Renal cortex interstitium (tissue), 11 donors: Measurements from ENCODE around the gene LRRN1. TPM values are rescaled to one million over a fixed set of nuclear protein-coding genes. Genes with fewer than 3 reads are reported as not detected.
"Not testable (repeated sequence)": the region's sequence is repeated elsewhere in the genome, so short reads cannot be mapped to it uniquely, and the experiment has no call there.

Experiments used
- DNase-seq, 11 donors: peaks; one replicate each; pipeline ENCODE4 v3.0.0-alpha.2; 2013; ENCODE audit warnings: low read depth in 9 of 11, low spot score in 4 of 11; ENCODE audit errors: extremely low read depth in 1 of 11
- polyA plus RNA-seq, 3 donors: library from polyadenylated mRNA; unstranded; fragments of 120-200 nt; gene quantifications; one replicate each; pipeline ENCODE4 v1.2.1, GENCODE V29; 2013; ENCODE audit not compliant: insufficient read length in 3 of 3

The LRRN1 gene
- polyA plus RNA-seq, 3 donors, result 19.2 to 23.3 (median 22.6) TPM

DNA sequence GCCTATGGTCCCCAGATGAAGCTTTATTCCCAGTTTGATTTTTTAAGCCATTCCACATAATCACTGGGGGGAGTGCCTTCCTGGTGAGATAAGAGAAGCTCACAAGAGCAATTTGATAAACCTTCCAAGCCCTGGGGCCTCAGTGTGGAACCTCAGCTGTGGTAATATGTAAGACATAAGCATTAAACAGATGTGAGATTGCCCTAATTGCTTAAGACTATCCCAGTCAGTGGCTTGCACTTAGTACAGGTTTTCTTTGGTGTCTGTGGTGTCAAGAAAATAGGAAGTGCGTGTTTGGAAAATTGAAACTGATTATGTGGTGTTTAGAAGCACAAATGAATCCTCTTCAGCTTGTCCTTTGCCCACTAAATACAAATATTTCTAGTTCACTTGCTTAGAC is 54.3 kb downstream of the LRRN1 start:
- DNase-seq, result no peak

DNA sequence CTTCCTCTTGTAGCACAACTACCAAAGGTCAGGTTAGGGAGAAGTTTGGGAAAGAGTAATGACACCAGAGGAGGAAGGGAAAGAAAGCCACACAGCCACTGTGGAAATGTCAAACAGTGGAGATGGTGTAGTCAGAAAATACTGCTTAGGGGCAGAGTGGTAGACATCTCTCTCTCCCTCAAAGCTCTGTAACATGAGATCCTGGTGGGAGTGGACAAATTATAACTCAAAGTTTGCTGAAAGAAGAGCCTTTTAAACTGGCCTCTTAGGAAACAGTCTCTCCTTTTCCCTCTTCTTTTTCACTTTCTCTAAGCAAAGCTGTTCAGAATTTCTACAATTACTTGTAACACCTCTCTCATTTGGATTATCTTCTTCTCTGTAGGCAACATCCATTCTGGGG is 55.8 kb downstream of the LRRN1 start:
- DNase-seq, result peak in 3 of 11 donors; percentile 11 to 55 (median 16)

DNA sequence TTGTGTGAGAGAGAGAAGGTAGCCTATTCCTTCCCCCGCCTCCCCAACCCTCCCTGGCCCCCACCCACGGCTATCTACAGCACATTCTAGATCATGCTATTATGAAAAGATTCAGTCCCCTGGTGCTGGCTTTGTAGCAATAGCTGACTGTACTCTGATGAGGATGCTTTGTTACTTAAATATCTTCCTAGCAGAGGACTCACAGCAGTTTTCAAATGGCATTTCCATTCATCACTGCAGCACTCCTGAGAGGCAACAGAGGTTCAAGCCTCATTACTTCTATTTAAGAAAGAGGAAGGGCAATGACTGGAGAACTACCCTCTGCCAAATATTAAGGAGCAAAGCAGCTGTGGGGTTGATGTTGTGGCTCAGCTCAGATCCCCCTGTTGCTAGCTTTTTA is 61.0 kb downstream of the LRRN1 start:
- DNase-seq, result no peak

DNA sequence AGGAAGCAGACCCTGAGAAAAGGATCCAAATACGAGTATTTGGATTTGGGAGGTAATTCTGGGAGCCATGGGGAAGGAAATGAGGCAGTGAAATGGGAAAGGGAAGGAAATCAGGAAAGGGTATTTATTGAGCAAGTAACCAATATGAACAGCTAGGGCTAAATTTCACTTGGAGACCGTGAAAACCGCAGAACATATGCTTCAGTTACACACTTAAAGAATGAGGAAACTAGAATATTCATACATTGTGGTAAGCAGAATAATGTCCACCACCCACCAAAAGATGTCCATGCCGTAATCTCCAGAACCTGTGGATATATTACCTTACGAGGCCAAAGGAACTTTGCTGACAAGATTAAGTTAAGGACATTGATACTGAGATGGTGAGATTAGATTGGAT is 63.3 kb downstream of the LRRN1 start:
- no peak for DNase-seq

DNA sequence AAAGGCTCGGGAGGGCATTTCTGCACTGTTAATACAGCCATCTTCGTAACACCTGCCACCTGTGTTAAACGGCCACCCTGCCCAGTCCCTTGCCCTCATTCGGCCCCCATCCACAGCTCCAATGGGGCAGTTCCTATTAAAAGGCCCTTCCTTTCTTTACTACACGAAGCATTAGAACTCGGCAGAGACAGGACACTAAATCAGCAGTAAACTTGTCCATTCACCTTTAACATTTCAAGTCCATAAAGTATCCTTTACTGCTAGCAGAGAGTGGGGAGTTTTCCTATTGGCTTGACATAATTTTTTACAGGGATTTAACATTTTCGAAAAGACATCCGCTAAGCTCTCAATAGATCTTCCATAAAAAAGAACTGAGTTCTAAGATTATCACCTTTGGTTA is 76.3 kb downstream of the LRRN1 start:
- peak in 7 of 11 donors; percentile 7 to 46 (median 13) for DNase-seq

DNA sequence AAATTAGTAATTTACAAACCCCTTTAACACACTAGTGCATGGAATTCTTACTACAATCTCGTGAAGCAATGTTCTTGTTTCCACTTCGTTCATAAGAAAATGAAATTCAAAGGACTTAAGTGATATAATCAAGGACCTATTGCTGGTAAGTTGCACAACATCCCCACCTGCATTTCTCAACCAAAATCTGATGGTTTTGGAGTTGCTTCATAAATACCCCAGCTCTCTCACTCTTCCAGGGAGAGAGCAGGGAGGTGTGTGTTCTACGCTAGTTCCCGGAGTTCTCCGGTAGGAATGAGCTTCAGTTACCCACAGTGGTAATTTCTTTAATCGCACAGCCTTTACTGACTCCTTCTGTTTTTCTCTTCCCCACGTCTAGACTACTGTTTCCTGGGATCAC is 81.8 kb downstream of the LRRN1 start:
- DNase-seq, result no peak

DNA sequence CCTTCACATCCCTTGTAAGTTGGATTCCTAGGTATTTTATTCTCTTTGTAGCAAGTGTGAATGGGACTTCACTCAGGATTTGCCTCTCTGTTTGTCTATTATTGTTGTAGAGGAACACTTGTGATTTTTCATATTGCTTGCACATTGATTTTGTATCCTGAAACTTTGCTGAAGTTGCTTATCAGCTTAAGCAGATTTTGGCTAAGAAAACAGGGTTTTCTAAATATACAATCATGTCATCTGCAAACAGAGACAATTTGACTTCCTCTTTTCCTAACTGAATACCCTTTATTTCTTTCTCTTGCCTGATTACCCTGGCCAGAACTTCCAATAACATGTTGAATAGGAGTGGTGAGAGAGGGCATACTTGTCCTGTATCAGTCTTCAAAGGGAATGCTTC is 88.1 kb downstream of the LRRN1 start:
- DNase-seq, result not testable (repeated sequence)

DNA sequence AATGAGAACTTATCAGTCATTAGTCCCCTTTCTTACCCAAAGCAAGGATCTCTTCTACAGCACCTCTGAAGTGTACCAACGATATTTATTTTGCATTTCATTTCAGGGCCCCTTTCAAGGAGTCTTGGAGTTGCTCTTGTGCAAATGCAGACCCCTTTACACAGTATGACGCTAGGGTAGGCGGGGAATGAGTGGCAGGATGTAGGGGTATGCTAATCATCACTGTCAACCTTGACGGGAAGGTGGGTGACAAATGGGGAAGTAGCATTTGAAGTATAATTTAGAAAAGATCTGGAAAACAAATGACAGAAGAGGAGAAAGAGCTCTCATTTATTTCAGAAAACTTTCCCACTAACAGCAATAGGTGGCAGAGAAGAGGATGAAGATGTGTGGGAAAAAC is 94.4 kb downstream of the LRRN1 start:
- DNase-seq, result no peak
